GM12878 (cell line): ENCODE results near the gene CBX2. TPM values are rescaled to one million over a fixed set of nuclear protein-coding genes. Genes with fewer than 3 reads are reported as not detected.

ENCODE experiments used
- ATAC-seq: fragments of 200-7000 bp; cut with Tn5 transposase; 3 replicates; pipeline ENCODE4 v1.9.1; 2020; ENCODE audit warnings: mild to moderate bottlenecking, moderate library complexity
- BruUV-seq: library from RNA; stranded (reverse); fragments of 400-500 nt; replicated peaks from 2 replicates; lab custom pipeline; 2021; lab: Mats Ljungman, UMichigan
- CTCF ChIA-PET: fragments of 300-600 bp; sonication (Branson Sonifier 250); formaldehyde crosslinking; extraction: SDS; loops from one replicate; lab custom pipeline; 2021; ENCODE audit warnings: inconsistent platforms; lab: Yijun Ruan, JAX
- POLR2A ChIA-PET: fragments of 350-600 bp; formaldehyde crosslinking; extraction: SDS; loops from one replicate; lab custom pipeline; 2021; ENCODE audit warnings: inconsistent platforms; lab: Charles Lee
- RAD21 ChIA-PET: fragments of 300-600 bp; sonication (Branson Sonifier 250); formaldehyde crosslinking; loops from one replicate; lab custom pipeline; 2023; ENCODE audit warnings: antibody characterized with exemption; ENCODE audit not compliant: unreplicated experiment; lab: Charles Lee
- SMC1A ChIA-PET: fragments of 300-600 bp; sonication (Branson Sonifier 250); formaldehyde crosslinking; loops from one replicate; lab custom pipeline; 2023; ENCODE audit not compliant: unreplicated experiment, uncharacterized antibody; lab: Charles Lee
- DNase-seq: peaks from one replicate; pipeline ENCODE4 v3.0.0-alpha.2; 2011; ENCODE audit warnings: low read depth, low spot score
- FAIRE-seq: peaks from 3 replicates; lab custom pipeline; 2011; peaks lifted over from hg19 to GRCh38; lab: Jason Lieb, UNC
- H2AFZ ChIP-seq: 2 replicates; pipeline ENCODE4 v1.6.0; 2011; ENCODE audit warnings: low read depth, low read length, control low read depth; ENCODE audit not compliant: control insufficient read depth
- H3K27ac ChIP-seq: 2 replicates; pipeline ENCODE4 v1.5.1; 2011; ENCODE audit warnings: control low read depth; ENCODE audit not compliant: control insufficient read depth, insufficient read depth
- H3K27me3 ChIP-seq, 2 experiments: replicated peaks in 1 of 2; 2 replicates each; pipeline versions ENCODE4 v1.6.0 to v1.6.1; 2011; ENCODE audit warnings: low read length in 1 of 2; ENCODE audit not compliant: control insufficient read depth in 2 of 2, insufficient read depth in 2 of 2
- H3K36me3 ChIP-seq, 2 experiments: 2 replicates each; pipeline ENCODE4 v1.5.1; 2011; ENCODE audit warnings: low read length in 1 of 2; ENCODE audit not compliant: control insufficient read depth in 2 of 2, insufficient read depth in 2 of 2
- H3K4me1 ChIP-seq: 2 replicates; pipeline ENCODE4 v1.6.1; 2011; ENCODE audit warnings: mild to moderate bottlenecking, low read length, moderate library complexity, mixed read lengths; ENCODE audit not compliant: control insufficient read depth, insufficient read depth
- H3K4me2 ChIP-seq: 2 replicates; pipeline ENCODE4 v1.6.0; 2011; ENCODE audit warnings: control low read depth; ENCODE audit not compliant: control insufficient read depth, insufficient read depth
- H3K4me3 ChIP-seq: fragments of 200-600 bp; sonication (generic); 2 replicates; pipeline ENCODE4 v1.5.1; 2016
- H3K79me2 ChIP-seq: 2 replicates; pipeline ENCODE4 v1.6.0; 2011; ENCODE audit warnings: low read length; ENCODE audit not compliant: control insufficient read depth, insufficient read depth
- H3K9ac ChIP-seq: 2 replicates; pipeline ENCODE4 v1.8.0; 2011; ENCODE audit warnings: low read length, control low read depth, mixed read lengths; ENCODE audit not compliant: control insufficient read depth, insufficient read depth
- H3K9me3 ChIP-seq: replicated peaks from 3 replicates; pipeline ENCODE4 v1.5.1; 2011; ENCODE audit warnings: mild to moderate bottlenecking, low read length; ENCODE audit not compliant: control insufficient read depth, insufficient read depth
- H4K20me1 ChIP-seq: 2 replicates; pipeline ENCODE4 v1.6.0; 2011; ENCODE audit not compliant: control insufficient read depth, insufficient read depth
- CHD2 ChIP-seq: IDR thresholded peaks from 2 replicates; pipeline ENCODE4 v1.6.1; 2011; ENCODE audit warnings: low read depth, low read length, improper control_type of control experiment, borderline replicate concordance
- GATAD2B ChIP-seq: fragments of 450-650 bp; conservative IDR thresholded peaks from 2 replicates; pipeline ENCODE4 v1.6.1; 2017; ENCODE audit warnings: low read depth, mild to moderate bottlenecking, moderate library complexity
- IKZF1 ChIP-seq: fragments of 450-650 bp; conservative IDR thresholded peaks from 2 replicates; pipeline ENCODE4 v1.6.1; 2017; ENCODE audit warnings: antibody characterized with exemption, mild to moderate bottlenecking
- LARP7 ChIP-seq: fragments of 450-650 bp; IDR thresholded peaks from 2 replicates; pipeline ENCODE4 v1.6.1; 2017; ENCODE audit warnings: mild to moderate bottlenecking
- SMARCA5 ChIP-seq: fragments of 450-650 bp; IDR thresholded peaks from 2 replicates; pipeline ENCODE4 v1.6.1; 2017; ENCODE audit warnings: mild to moderate bottlenecking
- SMC3 ChIP-seq: IDR thresholded peaks from 2 replicates; pipeline ENCODE4 v1.6.1; 2011; ENCODE audit warnings: low read length, improper control_type of control experiment, borderline replicate concordance
- SPI1 ChIP-seq: IDR thresholded peaks from 2 replicates; pipeline ENCODE4 v1.6.1; 2011; ENCODE audit warnings: low read depth, mild to moderate bottlenecking, low read length, moderate library complexity, borderline replicate concordance; ENCODE audit not compliant: insufficient read depth
- WGBS: methylation state at CpG from one replicate; pipeline ENCODE4 v1.1.6; 2016; ENCODE audit warnings: low lambda C conversion rate; ENCODE audit not compliant: insufficient replicate concordance, insufficient coverage; ENCODE audit errors: missing lambda C conversion rate; 5-methylcytosine and 5-hydroxymethylcytosine counted together
- in situ Hi-C: fragments of 300-500 bp; cut with MboI; formaldehyde crosslinking; loops from 9 replicates; pipeline ENCODE4 v1.14.3; 2018; ENCODE audit warnings: mixed read lengths
- intact Hi-C: fragments of 100-400 bp; cut with micrococcal nuclease; formaldehyde crosslinking; loops from one replicate; pipeline ENCODE4 v1.14.2; 2022; ENCODE audit not compliant: unreplicated experiment
- polyA plus RNA-seq, 11 experiments: library from polyadenylated mRNA; depleted of rRNA in 4 of 11; unstranded in 6 of 11; stranded (reverse) in 5 of 11; fragments of >200 nt; fragmentation: Nextera tagmentation in 4 of 11; fragmentation: Illumina TruSeq in 1 of 11; extraction: Ambion mirVana in 4 of 11; extraction: Trizol in 1 of 11; gene quantifications; 1 replicate in 1 of 11; 2 replicates in 10 of 11; pipeline versions ENCODE4 v1.2.1 to v1.2.3, GENCODE V29; 2011 to 2016; ENCODE audit warnings: inconsistent platforms in 2 of 11, missing spikeins in 2 of 11, low read depth in 1 of 11
- total RNA-seq, 4 experiments: library from RNA; depleted of rRNA in 3 of 4; stranded (reverse); fragments of >200 nt in 3 of 4; fragmentation: Illumina TruSeq in 1 of 4; extraction: Trizol in 1 of 4; gene quantifications; 2 replicates each; pipeline versions ENCODE4 v1.2.1 to v1.2.3, GENCODE V29; 2013 to 2021
- TF ChIP-seq, protein P1 (sequence below): fragments of 450-650 bp; conservative IDR thresholded peaks from 2 replicates; pipeline ENCODE4 v1.6.1; 2017; ENCODE audit warnings: mild to moderate bottlenecking, moderate library complexity
- TF ChIP-seq, protein P2 (sequence below): fragments of 450-650 bp; IDR thresholded peaks from 2 replicates; pipeline ENCODE4 v1.6.1; 2017; ENCODE audit warnings: borderline replicate concordance
- TF ChIP-seq, protein P3 (sequence below), 3 experiments: IDR thresholded peaks in 2 of 3; conservative IDR thresholded peaks in 1 of 3; 2 replicates each; pipeline ENCODE4 v1.5.1; 2011; ENCODE audit warnings: low read depth in 3 of 3, low read length in 3 of 3, mild to moderate bottlenecking in 3 of 3, control low read depth in 2 of 3, moderate library complexity in 2 of 3, inconsistent platforms in 1 of 3, mixed read lengths in 1 of 3; ENCODE audit not compliant: control insufficient read depth in 2 of 3, insufficient read depth in 1 of 3; ENCODE audit errors: extremely low read depth in 1 of 3
- TF ChIP-seq, protein P4 (sequence below): fragments of 450-650 bp; IDR thresholded peaks from 2 replicates; pipeline ENCODE4 v1.6.1; 2017; ENCODE audit warnings: mild to moderate bottlenecking, moderate library complexity

Gene CBX2
- total and polyA plus RNA-seq, 10 of the 15 experiments (the other 5 are each of a cell fraction or from before 2014, with no cell fraction given): 0.35 to 7.5 (median 4.2) TPM

DNA sequence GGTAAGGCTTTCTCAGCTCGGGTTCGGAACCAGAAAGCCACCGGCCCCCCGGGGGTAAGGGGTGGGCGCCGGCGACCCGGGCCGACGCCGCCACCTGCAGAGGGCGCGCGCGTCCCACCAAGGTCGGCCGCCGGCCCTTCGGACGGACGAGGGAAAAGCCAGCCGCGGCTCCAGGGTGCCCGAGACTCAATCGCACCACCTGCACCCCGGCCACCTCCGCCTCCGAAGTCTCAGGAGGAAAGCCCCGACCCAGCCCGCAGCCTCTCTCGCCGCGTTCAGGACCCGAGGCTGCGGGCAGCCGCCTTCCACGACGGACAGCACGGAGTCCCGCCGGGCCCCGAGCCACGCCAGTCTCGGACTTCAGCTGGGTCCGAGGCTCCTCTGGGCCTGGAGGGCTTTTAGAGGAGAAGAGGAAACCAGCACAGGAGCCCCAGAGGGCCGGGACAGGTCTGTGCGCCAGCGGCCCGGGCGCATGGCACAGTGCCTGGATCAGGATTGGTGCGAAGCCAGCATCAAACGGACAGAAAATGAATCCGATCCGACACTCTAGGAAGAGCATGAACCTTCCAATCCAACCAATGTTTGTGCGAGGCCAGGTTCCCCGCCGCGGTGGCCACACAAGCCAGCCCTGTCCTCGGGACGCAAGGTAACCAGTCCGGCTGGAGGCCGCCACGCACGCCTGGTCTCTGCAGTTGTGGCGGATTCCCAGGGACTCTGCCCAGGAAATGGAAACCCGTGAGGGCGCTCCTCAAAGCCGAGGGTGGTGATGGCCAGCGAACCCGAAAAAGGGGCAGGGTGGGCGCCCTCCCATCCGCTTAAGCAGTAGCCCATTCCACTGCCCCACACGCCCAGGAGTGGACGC is 12.2 kb downstream of the CBX2 start:
- Histone ChIP-seq H3K4me3 (no peak overlapping the region), H3K9ac (no peak overlapping the region), H4K20me1 (no peaks in the 10 kb centered on the region), H3K36me3 (peaks cover 2 to 3% of the 10 kb centered on the region in 2 experiments; a peak in 2 of 4 replicates), H3K79me2 (no peaks in the 10 kb centered on the region), H3K9me3 (no peaks in the 10 kb centered on the region), H3K27me3 (peaks cover 14 to 16% of the 10 kb centered on the region in 2 experiments; a peak in 3 of 4 replicates), H2AFZ (no peak overlapping the region; the same call in 1 of the 2 replicates), H3K4me1 (no peaks in the 10 kb centered on the region; the same call in 1 of the 2 replicates), H3K4me2 (0 out of 2 replicates have a peak overlapping the region, but pooled peaks have one; percentile 1), H3K27ac (no peak overlapping the region)
- RAD21 ChIA-PET: interaction anchor here (1.5 kb wide), 1 partner anchor 180 kb away, joined by 8 read pairs; no protein-coding TSS in a partner anchor
- DNase-seq (no peak), ATAC-seq (peak; percentile 94), FAIRE-seq (no peak)
- intact Hi-C loops: loop anchor here (2.0 kb wide), 1 partner anchor 181 kb away; no protein-coding TSS in a partner anchor
- BruUV-seq: no TSS peak
- CTCF ChIA-PET: interaction anchor here (0.8 to 2.2 kb wide), 6 partner anchors 21 to 198 kb away, joined by 3 to 21 read pairs (median 4); no protein-coding TSS in a partner anchor
- POLR2A ChIA-PET: no interaction called here
- in situ Hi-C loops: loop anchor here (5.0 kb wide), 1 partner anchor 182 kb away; no protein-coding TSS in a partner anchor
- SMC1A ChIA-PET: interaction anchor here (1.3 to 2.6 kb wide), 3 partner anchors 21 to 180 kb away, joined by 3 to 11 read pairs (median 7); no protein-coding TSS in a partner anchor
- 23% methylated on average over 72 of the region's 74 CpGs for WGBS
- TF ChIP-seq SMARCA5 (0 out of 2 replicates have a peak, but pooled peaks have one; percentile 41), GATAD2B (peak; percentile 51; the same call in 1 of the 2 replicates), CHD2 (0 out of 2 replicates have a peak, but pooled peaks have one; percentile 23), LARP7 (peak; percentile 69; the same call in 1 of the 2 replicates), SPI1 (no peak), SMC3 (peak; percentile 77), IKZF1 (peak; percentile 41)
- TF ChIP-seq, protein P1, sequence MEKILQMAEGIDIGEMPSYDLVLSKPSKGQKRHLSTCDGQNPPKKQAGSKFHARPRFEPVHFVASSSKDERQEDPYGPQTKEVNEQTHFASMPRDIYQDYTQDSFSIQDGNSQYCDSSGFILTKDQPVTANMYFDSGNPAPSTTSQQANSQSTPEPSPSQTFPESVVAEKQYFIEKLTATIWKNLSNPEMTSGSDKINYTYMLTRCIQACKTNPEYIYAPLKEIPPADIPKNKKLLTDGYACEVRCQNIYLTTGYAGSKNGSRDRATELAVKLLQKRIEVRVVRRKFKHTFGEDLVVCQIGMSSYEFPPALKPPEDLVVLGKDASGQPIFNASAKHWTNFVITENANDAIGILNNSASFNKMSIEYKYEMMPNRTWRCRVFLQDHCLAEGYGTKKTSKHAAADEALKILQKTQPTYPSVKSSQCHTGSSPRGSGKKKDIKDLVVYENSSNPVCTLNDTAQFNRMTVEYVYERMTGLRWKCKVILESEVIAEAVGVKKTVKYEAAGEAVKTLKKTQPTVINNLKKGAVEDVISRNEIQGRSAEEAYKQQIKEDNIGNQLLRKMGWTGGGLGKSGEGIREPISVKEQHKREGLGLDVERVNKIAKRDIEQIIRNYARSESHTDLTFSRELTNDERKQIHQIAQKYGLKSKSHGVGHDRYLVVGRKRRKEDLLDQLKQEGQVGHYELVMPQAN: no peak
- TF ChIP-seq, protein P2, sequence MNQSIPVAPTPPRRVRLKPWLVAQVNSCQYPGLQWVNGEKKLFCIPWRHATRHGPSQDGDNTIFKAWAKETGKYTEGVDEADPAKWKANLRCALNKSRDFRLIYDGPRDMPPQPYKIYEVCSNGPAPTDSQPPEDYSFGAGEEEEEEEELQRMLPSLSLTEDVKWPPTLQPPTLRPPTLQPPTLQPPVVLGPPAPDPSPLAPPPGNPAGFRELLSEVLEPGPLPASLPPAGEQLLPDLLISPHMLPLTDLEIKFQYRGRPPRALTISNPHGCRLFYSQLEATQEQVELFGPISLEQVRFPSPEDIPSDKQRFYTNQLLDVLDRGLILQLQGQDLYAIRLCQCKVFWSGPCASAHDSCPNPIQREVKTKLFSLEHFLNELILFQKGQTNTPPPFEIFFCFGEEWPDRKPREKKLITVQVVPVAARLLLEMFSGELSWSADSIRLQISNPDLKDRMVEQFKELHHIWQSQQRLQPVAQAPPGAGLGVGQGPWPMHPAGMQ: no peak
- TF ChIP-seq, protein P3, sequence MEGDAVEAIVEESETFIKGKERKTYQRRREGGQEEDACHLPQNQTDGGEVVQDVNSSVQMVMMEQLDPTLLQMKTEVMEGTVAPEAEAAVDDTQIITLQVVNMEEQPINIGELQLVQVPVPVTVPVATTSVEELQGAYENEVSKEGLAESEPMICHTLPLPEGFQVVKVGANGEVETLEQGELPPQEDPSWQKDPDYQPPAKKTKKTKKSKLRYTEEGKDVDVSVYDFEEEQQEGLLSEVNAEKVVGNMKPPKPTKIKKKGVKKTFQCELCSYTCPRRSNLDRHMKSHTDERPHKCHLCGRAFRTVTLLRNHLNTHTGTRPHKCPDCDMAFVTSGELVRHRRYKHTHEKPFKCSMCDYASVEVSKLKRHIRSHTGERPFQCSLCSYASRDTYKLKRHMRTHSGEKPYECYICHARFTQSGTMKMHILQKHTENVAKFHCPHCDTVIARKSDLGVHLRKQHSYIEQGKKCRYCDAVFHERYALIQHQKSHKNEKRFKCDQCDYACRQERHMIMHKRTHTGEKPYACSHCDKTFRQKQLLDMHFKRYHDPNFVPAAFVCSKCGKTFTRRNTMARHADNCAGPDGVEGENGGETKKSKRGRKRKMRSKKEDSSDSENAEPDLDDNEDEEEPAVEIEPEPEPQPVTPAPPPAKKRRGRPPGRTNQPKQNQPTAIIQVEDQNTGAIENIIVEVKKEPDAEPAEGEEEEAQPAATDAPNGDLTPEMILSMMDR (IDR thresholded peaks at IDR 0.05 in 2 of 3, conservative IDR thresholded peaks at IDR 0.05 in 1 of 3; ENCODE audit: control insufficient read depth in 2 of 3, extremely low read depth in 1 of 3, insufficient read depth in 1 of 3, low read depth in 3 of 3, low read length in 3 of 3): peak; percentile 50 to 82 (median 72)
- TF ChIP-seq, protein P4, sequence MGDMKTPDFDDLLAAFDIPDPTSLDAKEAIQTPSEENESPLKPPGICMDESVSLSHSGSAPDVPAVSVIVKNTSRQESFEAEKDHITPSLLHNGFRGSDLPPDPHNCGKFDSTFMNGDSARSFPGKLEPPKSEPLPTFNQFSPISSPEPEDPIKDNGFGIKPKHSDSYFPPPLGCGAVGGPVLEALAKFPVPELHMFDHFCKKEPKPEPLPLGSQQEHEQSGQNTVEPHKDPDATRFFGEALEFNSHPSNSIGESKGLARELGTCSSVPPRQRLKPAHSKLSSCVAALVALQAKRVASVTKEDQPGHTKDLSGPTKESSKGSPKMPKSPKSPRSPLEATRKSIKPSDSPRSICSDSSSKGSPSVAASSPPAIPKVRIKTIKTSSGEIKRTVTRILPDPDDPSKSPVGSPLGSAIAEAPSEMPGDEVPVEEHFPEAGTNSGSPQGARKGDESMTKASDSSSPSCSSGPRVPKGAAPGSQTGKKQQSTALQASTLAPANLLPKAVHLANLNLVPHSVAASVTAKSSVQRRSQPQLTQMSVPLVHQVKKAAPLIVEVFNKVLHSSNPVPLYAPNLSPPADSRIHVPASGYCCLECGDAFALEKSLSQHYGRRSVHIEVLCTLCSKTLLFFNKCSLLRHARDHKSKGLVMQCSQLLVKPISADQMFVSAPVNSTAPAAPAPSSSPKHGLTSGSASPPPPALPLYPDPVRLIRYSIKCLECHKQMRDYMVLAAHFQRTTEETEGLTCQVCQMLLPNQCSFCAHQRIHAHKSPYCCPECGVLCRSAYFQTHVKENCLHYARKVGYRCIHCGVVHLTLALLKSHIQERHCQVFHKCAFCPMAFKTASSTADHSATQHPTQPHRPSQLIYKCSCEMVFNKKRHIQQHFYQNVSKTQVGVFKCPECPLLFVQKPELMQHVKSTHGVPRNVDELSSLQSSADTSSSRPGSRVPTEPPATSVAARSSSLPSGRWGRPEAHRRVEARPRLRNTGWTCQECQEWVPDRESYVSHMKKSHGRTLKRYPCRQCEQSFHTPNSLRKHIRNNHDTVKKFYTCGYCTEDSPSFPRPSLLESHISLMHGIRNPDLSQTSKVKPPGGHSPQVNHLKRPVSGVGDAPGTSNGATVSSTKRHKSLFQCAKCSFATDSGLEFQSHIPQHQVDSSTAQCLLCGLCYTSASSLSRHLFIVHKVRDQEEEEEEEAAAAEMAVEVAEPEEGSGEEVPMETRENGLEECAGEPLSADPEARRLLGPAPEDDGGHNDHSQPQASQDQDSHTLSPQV: 0 out of 2 replicates have a peak, but pooled peaks have one; percentile 53
